Measurements from ENCODE around the gene STPG1. TPM values are rescaled to one million over a fixed set of nuclear protein-coding genes. Genes with fewer than 3 reads are reported as not detected.
A peak's percentile ranks its signal among the peaks of the same experiment; 100 is the strongest.

Gene STPG1
- polyA plus RNA-seq, 1 donor: 5.7 TPM

DNA sequence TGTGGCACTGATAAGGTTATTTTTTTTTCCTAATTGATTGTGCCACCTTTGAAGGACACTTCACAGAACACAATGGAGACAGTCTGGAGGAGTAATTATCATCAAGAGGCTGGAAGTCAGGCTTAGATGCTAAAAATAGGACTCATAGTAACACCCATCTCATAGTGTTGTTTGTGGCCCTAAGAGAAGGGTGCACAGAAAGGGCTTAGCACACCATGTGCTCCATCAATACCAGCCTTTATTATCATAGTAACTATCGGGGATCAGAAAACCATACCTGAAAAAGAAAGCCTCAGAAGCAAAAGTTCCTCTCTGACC, 13.9 kb upstream of the STPG1 start:
- Histone ChIP-seq H3K4me1 (ENCODE audit: control insufficient read depth, insufficient read depth, low read length) (peaks cover 12% of the 10 kb centered on the region), H3K27ac (ENCODE audit: low read length) (no peak overlapping the region), H3K36me3 (ENCODE audit: control insufficient read depth, insufficient read depth, low read length) (peaks cover 1% of the 10 kb centered on the region), H3K9me3 (ENCODE audit: control insufficient read depth, low read depth, low read length) (no peaks in the 10 kb centered on the region), H3K27me3 (ENCODE audit: control insufficient read depth, insufficient read depth, low read length) (no peaks in the 10 kb centered on the region), H3K4me3 (ENCODE audit: low read length) (no peak overlapping the region)
- WGBS (ENCODE audit: insufficient coverage, low lambda C conversion rate): no CpG with 5 or more reads among the region's 1 CpG
- no peak for DNase-seq

DNA sequence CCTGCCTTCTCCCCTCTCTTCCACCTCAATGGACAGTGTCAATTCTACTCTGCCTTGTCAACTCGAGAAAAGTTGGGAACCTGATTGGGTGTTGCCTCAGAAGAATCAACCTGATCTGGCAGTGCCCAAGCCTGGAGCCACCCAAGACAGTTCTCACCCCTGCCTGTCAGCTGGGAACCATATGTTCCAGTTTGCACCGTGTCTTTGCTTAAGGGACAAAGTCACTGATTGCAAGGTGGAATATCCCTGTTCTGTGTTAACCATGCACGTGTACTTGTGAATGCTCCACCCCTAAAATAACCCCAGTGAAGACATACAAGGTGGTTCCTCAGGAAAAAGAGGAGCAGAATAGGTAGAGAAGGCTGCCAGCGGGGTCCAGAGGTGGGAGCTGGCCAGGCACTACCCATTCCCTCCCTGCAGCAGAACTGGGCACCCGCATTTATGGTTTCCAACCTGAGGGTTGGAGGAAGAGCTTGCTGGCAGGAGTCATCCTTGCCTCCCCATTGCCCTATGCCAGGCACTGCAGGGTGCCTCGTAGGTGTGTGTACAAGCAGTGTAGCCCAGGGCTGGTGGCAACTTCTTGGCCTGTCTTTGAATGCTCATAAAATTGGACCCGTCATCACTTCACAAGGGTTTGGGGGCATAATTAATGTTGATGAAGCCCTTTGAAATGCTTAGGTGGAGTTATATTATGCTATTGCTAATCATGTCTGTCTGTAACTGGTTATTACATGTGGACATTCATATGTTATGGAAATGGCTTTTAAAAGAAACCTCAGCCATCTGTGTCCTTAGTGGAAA, 13.4 kb upstream of the STPG1 start:
- Histone ChIP-seq H3K27me3 (ENCODE audit: control insufficient read depth, insufficient read depth, low read length) (no peaks in the 10 kb centered on the region), H3K4me3 (ENCODE audit: low read length) (no peak overlapping the region), H3K27ac (ENCODE audit: low read length) (no peak overlapping the region), H3K36me3 (ENCODE audit: control insufficient read depth, insufficient read depth, low read length) (peaks cover 6% of the 10 kb centered on the region), H3K4me1 (ENCODE audit: control insufficient read depth, insufficient read depth, low read length) (peaks cover 12% of the 10 kb centered on the region), H3K9me3 (ENCODE audit: control insufficient read depth, low read depth, low read length) (no peaks in the 10 kb centered on the region)
- no CpG with 5 or more reads among the region's 7 CpGs for WGBS (ENCODE audit: insufficient coverage, low lambda C conversion rate)
- DNase-seq: peak in 1 of 2 donors; percentile 61

DNA sequence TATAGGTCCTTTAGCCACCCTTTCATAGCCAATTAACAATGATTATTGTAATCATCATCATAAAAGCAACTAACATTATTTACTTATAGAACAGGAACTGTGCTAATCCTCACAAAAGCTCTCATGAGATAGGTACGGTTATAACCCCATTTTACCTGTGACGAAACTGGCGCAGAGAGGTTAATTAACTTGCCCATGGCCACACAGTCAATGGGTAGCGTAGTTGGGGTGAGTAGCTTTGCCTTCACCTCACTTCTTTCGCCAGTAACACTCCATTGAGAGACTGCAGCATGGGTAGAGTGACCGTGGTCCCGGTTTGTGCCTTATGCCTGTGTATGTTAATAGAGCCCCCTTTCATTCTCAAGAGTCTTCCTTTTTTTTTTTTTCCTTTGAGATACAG, 12.3 kb upstream of the STPG1 start:
- no peak for DNase-seq
- H3K4me1 ChIP-seq (ENCODE audit: control insufficient read depth, insufficient read depth, low read length): peaks cover 12% of the 10 kb centered on the region
- no peaks in the 10 kb centered on the region for H3K27me3 ChIP-seq (ENCODE audit: control insufficient read depth, insufficient read depth, low read length)
- 100% methylated on average over 1 of the region's 7 CpGs for WGBS (ENCODE audit: insufficient coverage, low lambda C conversion rate)
- no peak overlapping the region for H3K27ac ChIP-seq (ENCODE audit: low read length)
- peaks cover 10% of the 10 kb centered on the region for H3K36me3 ChIP-seq (ENCODE audit: control insufficient read depth, insufficient read depth, low read length)
- no peak overlapping the region for H3K4me3 ChIP-seq (ENCODE audit: low read length)
- no peaks in the 10 kb centered on the region for H3K9me3 ChIP-seq (ENCODE audit: control insufficient read depth, low read depth, low read length)

DNA sequence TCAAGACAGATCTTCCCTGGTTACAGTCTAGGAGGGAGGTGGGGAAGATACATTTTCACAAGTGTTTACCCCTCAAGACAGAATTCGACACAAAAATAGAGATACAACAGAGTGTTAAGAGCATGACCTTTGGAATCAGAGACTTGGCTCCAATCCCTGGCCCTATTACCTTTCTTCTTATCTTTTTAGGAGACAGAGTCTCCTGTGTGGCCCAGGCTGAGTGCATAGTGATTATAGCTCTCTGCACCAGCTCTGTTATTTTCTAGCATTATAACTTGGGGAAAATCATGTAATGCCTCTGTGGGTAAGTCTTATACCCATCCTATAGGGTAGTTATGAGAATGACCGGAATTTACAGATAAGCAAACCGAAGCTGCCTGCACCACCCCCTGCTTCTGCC, 11.9 kb upstream of the STPG1 start:
- H3K4me1 ChIP-seq (ENCODE audit: control insufficient read depth, insufficient read depth, low read length): peaks cover 12% of the 10 kb centered on the region
- DNase-seq: peak in 1 of 2 donors; percentile 65
- no peak overlapping the region for H3K27ac ChIP-seq (ENCODE audit: low read length)
- H3K27me3 ChIP-seq (ENCODE audit: control insufficient read depth, insufficient read depth, low read length): no peaks in the 10 kb centered on the region
- H3K36me3 ChIP-seq (ENCODE audit: control insufficient read depth, insufficient read depth, low read length): peaks cover 10% of the 10 kb centered on the region
- H3K9me3 ChIP-seq (ENCODE audit: control insufficient read depth, low read depth, low read length): no peaks in the 10 kb centered on the region
- 0% methylated on average over 1 of the region's 3 CpGs for WGBS (ENCODE audit: insufficient coverage, low lambda C conversion rate)
- no peak overlapping the region for H3K4me3 ChIP-seq (ENCODE audit: low read length)

DNA sequence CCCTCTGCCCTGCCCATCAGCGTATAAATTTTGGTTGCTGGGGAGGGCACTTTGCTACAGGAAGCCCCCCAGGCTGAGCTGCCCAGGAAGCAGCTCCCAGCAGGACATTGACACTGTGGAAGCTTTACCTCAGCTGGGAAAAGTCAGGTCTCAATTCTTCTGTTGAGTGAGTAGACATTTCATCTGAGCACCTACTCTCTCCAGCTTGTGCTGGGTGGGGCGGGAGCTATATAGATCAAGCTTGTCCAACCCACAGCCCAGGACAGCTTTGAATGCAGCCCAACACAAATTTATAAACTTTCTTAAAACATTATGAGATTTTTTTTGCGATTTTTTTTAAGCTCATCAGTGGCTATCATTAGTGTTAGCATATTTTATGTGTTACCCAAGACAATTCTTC, 11.4 kb upstream of the STPG1 start:
- H3K4me3 ChIP-seq (ENCODE audit: low read length): no peak overlapping the region
- H3K36me3 ChIP-seq (ENCODE audit: control insufficient read depth, insufficient read depth, low read length): peaks cover 13% of the 10 kb centered on the region
- no peaks in the 10 kb centered on the region for H3K27me3 ChIP-seq (ENCODE audit: control insufficient read depth, insufficient read depth, low read length)
- no peak for DNase-seq
- WGBS (ENCODE audit: insufficient coverage, low lambda C conversion rate): 100% methylated on average over 1 of the region's 3 CpGs
- H3K4me1 ChIP-seq (ENCODE audit: control insufficient read depth, insufficient read depth, low read length): peaks cover 12% of the 10 kb centered on the region
- H3K9me3 ChIP-seq (ENCODE audit: control insufficient read depth, low read depth, low read length): no peaks in the 10 kb centered on the region
- H3K27ac ChIP-seq (ENCODE audit: low read length): no peak overlapping the region

DNA sequence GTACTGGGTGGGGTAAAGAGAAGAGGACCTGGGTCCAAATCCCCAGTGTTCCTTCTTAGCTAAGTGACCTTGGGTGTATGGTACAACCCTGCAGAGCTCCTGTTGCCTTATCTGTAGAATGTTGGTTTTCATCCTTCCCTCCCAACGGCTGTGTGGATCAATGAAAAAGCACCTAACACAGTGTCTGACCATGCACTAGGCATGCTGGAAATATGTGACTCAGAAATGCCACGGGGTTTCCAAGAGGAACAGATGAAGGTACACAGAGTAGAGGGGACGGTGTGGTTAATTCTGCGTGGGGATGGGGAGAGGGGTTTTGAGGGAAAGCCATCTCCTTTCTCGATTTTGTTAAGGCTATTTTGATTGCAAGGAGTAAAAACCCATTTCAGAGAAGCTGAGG, 10.6 kb upstream of the STPG1 start:
- Histone ChIP-seq H3K9me3 (ENCODE audit: control insufficient read depth, low read depth, low read length) (no peaks in the 10 kb centered on the region), H3K4me3 (ENCODE audit: low read length) (no peak overlapping the region), H3K27ac (ENCODE audit: low read length) (no peak overlapping the region), H3K27me3 (ENCODE audit: control insufficient read depth, insufficient read depth, low read length) (no peaks in the 10 kb centered on the region), H3K4me1 (ENCODE audit: control insufficient read depth, insufficient read depth, low read length) (peaks cover 12% of the 10 kb centered on the region), H3K36me3 (ENCODE audit: control insufficient read depth, insufficient read depth, low read length) (peaks cover 17% of the 10 kb centered on the region)
- WGBS (ENCODE audit: insufficient coverage, low lambda C conversion rate): no CpG with 5 or more reads among the region's 5 CpGs
- no peak for DNase-seq

DNA sequence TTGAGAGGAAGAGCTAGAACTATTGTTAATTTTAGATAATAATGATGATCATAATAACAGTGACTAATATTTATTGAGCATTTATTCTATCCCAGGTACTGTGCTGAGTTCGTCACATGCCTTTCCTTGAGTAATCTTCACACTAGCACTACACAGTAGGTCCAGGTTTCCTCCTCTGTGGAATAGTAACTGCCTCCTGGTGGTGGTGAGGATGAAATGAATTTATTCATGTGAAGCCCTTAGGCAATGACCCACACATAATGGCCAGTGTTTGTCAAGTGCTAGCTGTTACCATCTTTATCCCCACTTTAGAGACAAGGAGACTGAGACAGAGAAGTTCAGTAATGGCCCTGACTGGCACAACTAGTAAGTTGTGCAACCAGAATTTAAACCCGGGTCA, 7.9 kb upstream of the STPG1 start:
- WGBS (ENCODE audit: insufficient coverage, low lambda C conversion rate): no CpG with 5 or more reads among the region's 2 CpGs
- Histone ChIP-seq H3K4me3 (ENCODE audit: low read length) (no peak overlapping the region), H3K9me3 (ENCODE audit: control insufficient read depth, low read depth, low read length) (no peaks in the 10 kb centered on the region), H3K27ac (ENCODE audit: low read length) (no peak overlapping the region), H3K4me1 (ENCODE audit: control insufficient read depth, insufficient read depth, low read length) (peaks cover 24% of the 10 kb centered on the region), H3K36me3 (ENCODE audit: control insufficient read depth, insufficient read depth, low read length) (peaks cover 17% of the 10 kb centered on the region), H3K27me3 (ENCODE audit: control insufficient read depth, insufficient read depth, low read length) (no peaks in the 10 kb centered on the region)
- no peak for DNase-seq

DNA sequence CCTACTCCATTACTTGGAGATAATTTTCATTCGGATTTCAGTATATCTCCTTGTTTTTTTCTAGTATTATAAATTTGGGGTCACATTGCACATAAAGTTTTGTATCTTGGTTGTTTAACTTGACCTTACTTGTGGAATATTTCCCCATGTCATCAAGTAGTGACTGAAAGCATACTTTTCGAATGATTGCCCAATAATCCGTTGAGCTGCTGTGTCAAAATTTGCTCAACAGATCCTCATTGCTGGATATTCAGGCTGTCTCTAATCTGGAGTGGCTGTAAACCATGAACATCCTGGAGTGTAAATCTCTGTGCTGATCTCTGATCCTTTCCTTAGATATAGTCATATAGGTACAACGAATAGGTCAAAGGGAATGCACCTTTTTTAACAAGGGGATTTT, 7.0 kb upstream of the STPG1 start:
- no peak overlapping the region for H3K27ac ChIP-seq (ENCODE audit: low read length)

DNA sequence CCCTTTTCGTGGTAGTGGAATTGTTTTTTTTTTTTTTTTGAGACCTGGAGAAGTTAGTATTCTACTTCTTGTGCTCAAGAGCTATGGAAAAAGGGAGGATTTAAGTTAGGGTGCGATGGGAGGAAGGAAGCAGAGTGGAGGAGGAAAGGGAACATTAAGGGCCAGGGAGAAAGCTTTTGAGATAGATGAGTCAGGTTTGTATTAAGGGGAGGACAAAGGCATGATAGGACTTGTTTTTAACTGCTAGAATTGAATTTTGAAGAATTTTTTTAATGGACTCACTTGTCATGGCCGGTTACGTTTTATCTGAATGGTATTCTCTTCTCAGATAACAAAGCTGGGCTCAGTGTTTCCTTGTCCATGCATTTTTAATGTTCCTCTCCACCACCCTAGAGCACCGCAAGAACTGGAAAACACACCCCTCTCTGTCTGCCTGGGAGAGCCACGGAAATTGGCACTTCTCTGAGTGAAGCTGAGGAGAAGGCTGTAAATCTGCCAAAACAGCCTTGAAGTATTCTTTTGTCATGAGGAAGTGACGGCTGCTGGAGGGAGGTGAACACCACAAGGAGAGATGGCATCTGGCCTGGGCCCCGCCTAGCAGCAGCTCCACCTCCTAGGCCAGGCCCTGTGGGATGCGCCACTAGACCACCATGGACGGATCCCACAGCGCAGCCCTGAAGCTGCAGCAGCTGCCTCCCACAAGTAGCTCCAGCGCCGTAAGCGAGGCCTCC, 5.5 kb upstream of the STPG1 start:
- Histone ChIP-seq H3K27me3 (ENCODE audit: control insufficient read depth, insufficient read depth, low read length) (no peaks in the 10 kb centered on the region), H3K27ac (ENCODE audit: low read length) (no peak overlapping the region), H3K4me1 (ENCODE audit: control insufficient read depth, insufficient read depth, low read length) (peaks cover 18% of the 10 kb centered on the region), H3K4me3 (ENCODE audit: low read length) (no peak overlapping the region), H3K9me3 (ENCODE audit: control insufficient read depth, low read depth, low read length) (no peaks in the 10 kb centered on the region), H3K36me3 (ENCODE audit: control insufficient read depth, insufficient read depth, low read length) (peaks cover 17% of the 10 kb centered on the region)
- peak; percentile 21 to 32 for DNase-seq
- 62% methylated on average over 3 of the region's 14 CpGs for WGBS (ENCODE audit: insufficient coverage, low lambda C conversion rate)

More for the DNA sequence above, 7.0 kb upstream of the STPG1 start:
- Histone ChIP-seq H3K27me3 (ENCODE audit: control insufficient read depth, insufficient read depth, low read length) (no peaks in the 10 kb centered on the region), H3K9me3 (ENCODE audit: control insufficient read depth, low read depth, low read length) (no peaks in the 10 kb centered on the region), H3K4me3 (ENCODE audit: low read length) (no peak overlapping the region), H3K4me1 (ENCODE audit: control insufficient read depth, insufficient read depth, low read length) (peaks cover 20% of the 10 kb centered on the region), H3K36me3 (ENCODE audit: control insufficient read depth, insufficient read depth, low read length) (peaks cover 17% of the 10 kb centered on the region)
- 92% methylated on average over 2 of the region's 4 CpGs for WGBS (ENCODE audit: insufficient coverage, low lambda C conversion rate)
- no peak for DNase-seq

DNA sequence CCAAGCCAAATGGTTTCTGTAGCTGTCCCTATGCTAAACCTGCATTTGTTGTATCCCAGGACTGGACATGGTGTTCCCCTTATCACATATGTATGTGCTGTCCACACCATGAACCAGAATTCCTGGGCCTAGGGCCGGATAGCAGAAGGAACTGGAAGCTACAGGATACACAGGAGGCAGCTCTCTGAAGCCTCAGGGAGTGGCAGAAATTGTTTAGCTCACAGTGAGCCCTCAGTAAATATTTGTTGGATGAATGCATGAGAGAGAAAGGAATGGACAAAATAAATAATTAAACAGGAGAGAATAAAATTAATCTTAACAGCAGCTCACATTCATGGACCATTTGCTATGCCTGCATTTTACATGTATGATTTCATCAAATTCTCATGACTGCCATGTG, 4.1 kb upstream of the STPG1 start:
- Histone ChIP-seq H3K9me3 (ENCODE audit: control insufficient read depth, low read depth, low read length) (no peaks in the 10 kb centered on the region), H3K4me3 (ENCODE audit: low read length) (no peak overlapping the region), H3K27ac (ENCODE audit: low read length) (no peak overlapping the region), H3K36me3 (ENCODE audit: control insufficient read depth, insufficient read depth, low read length) (peaks cover 17% of the 10 kb centered on the region), H3K4me1 (ENCODE audit: control insufficient read depth, insufficient read depth, low read length) (peaks cover 20% of the 10 kb centered on the region), H3K27me3 (ENCODE audit: control insufficient read depth, insufficient read depth, low read length) (no peaks in the 10 kb centered on the region)
- no CpG with 5 or more reads among the region's 1 CpG for WGBS (ENCODE audit: insufficient coverage, low lambda C conversion rate)
- DNase-seq: no peak
